Aorta (tissue), 5 donors: Measurements from ENCODE around the gene SMAP1. TPM values are rescaled to one million over a fixed set of nuclear protein-coding genes. Genes with fewer than 3 reads are reported as not detected.

Experiments
- ATAC-seq: fragments of 200-7000 bp; cut with Tn5 transposase; one replicate; pipeline ENCODE4 v1.9.1; 2022; ENCODE audit warnings: moderate library complexity; ENCODE audit not compliant: low FRiP score
- DNase-seq, 2 donors: peaks; one replicate each; pipeline ENCODE4 v3.0.0-alpha.2; 2020
- H3K27ac ChIP-seq, 2 donors: one replicate each; pipeline ENCODE4 v1.5.1; 2013; ENCODE audit warnings: low read length in 2 of 2, mild to moderate bottlenecking in 2 of 2, moderate library complexity in 2 of 2, control low read depth in 1 of 2, inconsistent platforms in 1 of 2, low read depth in 1 of 2
- H3K27me3 ChIP-seq, 2 donors: one replicate each; pipeline ENCODE4 v1.6.1; 2013; ENCODE audit warnings: control low read depth in 1 of 2, low read length in 1 of 2, mild to moderate bottlenecking in 1 of 2, moderate library complexity in 1 of 2; ENCODE audit not compliant: insufficient read depth in 2 of 2, control insufficient read depth in 1 of 2
- H3K36me3 ChIP-seq, 2 donors: one replicate each; pipeline ENCODE4 v1.6.1; 2013; ENCODE audit warnings: control low read depth in 1 of 2, low read length in 1 of 2, mild to moderate bottlenecking in 1 of 2; ENCODE audit not compliant: insufficient read depth in 2 of 2, control insufficient read depth in 1 of 2
- H3K4me1 ChIP-seq, 2 donors: one replicate each; pipeline ENCODE4 v1.6.1; 2013; ENCODE audit warnings: low read length in 2 of 2, control low read depth in 1 of 2, mild to moderate bottlenecking in 1 of 2, moderate library complexity in 1 of 2; ENCODE audit not compliant: insufficient read depth in 2 of 2, control insufficient read depth in 1 of 2
- H3K4me3 ChIP-seq, 2 donors: one replicate each; pipeline ENCODE4 v1.5.1; 2013; ENCODE audit warnings: low read length in 2 of 2, control low read depth in 1 of 2, mild to moderate bottlenecking in 1 of 2
- H3K9me3 ChIP-seq: one replicate; pipeline ENCODE4 v1.6.1; 2013; ENCODE audit warnings: mild to moderate bottlenecking, low read length; ENCODE audit not compliant: control insufficient read depth
- WGBS, 2 donors: extraction: QIAGEN DNeasy Blood & Tissue Kit; methylation state at CpG; one replicate each; pipeline ENCODE4 v1.1.7; 2013; 5-methylcytosine and 5-hydroxymethylcytosine counted together
- intact Hi-C, 2 donors: fragments of 100-400 bp; cut with DNase I; formaldehyde crosslinking; loops; one replicate each; pipeline versions ENCODE4 v1.14.2 to v1.15.0; 2022
- polyA plus RNA-seq, 2 donors: library from polyadenylated mRNA; stranded (reverse); fragments of 200-250 nt; gene quantifications; one replicate each; pipeline ENCODE4 v1.2.3, GENCODE V29; 2013
- total RNA-seq, 2 donors: library from RNA; stranded (reverse); fragmentation: NEBNext Ultra II Directional; extraction: Animal tissue kit (Norgen Biotek cat#: 25700); gene quantifications; one replicate each; pipeline ENCODE4 v1.2.1, GENCODE V29; 2021
- donor health status: healthy with polysubstance abuse.
- donor health status: Bipolar disorder and iron deficiency.
- donor health status: DM: no; HTN: no; CAD: no.
- donor health status: DM: no; HTN: no; CAD: no.
- donor health status: DM: yes; HTN: yes; CAD: no.

SMAP1 gene
- total and polyA plus RNA-seq, 4 donors: 11.6 to 24.7 (median 21.6) TPM

- Histone ChIP-seq H3K4me1 (peaks cover 0 to 3% of the 10 kb centered on the region in 2 donors), H3K4me3 (no peak overlapping the region), H3K36me3 (peaks cover 0 to 1% of the 10 kb centered on the region in 2 donors), H3K9me3 (no peaks in the 10 kb centered on the region), H3K27ac (no peak overlapping the region), H3K27me3 (no peaks in the 10 kb centered on the region)
- ATAC-seq (no peak), DNase-seq (no peak)
- intact Hi-C loops: no loop called here
- 97% methylated on average over 8 of the region's 8 CpGs for WGBS, 2 donors
Observed at GRCh38 chr6:70846207-70846835, 178.6 kb downstream of the SMAP1 start.

- Histone ChIP-seq H3K27me3 (no peaks in the 10 kb centered on the region), H3K4me1 (peaks cover 0 to 3% of the 10 kb centered on the region in 2 donors), H3K9me3 (no peaks in the 10 kb centered on the region), H3K27ac (no peak overlapping the region), H3K4me3 (no peak overlapping the region), H3K36me3 (peaks cover 0 to 1% of the 10 kb centered on the region in 2 donors)
- intact Hi-C loops: no loop called here
- ATAC-seq (no peak), DNase-seq (no peak)
- 81 to 82% methylated on average over 4 of the region's 4 CpGs for WGBS, 2 donors
Observed at GRCh38 chr6:70847106-70848084, 179.7 kb downstream of the SMAP1 start.

- 84 to 91% methylated on average over 1 of the region's 1 CpG for WGBS, 2 donors
Observed at GRCh38 chr6:70849348-70850069, 181.8 kb downstream of the SMAP1 start.

GRCh38 chr6:70852667-70853246 is 185.1 kb downstream of the SMAP1 start:
- no peak for ATAC-seq
- Histone ChIP-seq H3K9me3 (no peaks in the 10 kb centered on the region), H3K36me3 (no peaks in the 10 kb centered on the region), H3K27me3 (no peaks in the 10 kb centered on the region), H3K4me1 (peaks cover 0 to 3% of the 10 kb centered on the region in 2 donors), H3K4me3 (no peak overlapping the region), H3K27ac (no peak overlapping the region)
- DNase-seq: no peak
- intact Hi-C loops: no loop called here

More at GRCh38 chr6:70849348-70850069, 181.8 kb downstream of the SMAP1 start:
- DNase-seq (no peak), ATAC-seq (no peak)
- Histone ChIP-seq H3K27me3 (no peaks in the 10 kb centered on the region), H3K36me3 (peaks cover 0 to 1% of the 10 kb centered on the region in 2 donors), H3K4me1 (peaks cover 0 to 3% of the 10 kb centered on the region in 2 donors), H3K9me3 (no peaks in the 10 kb centered on the region), H3K27ac (no peak overlapping the region), H3K4me3 (no peak overlapping the region)
- intact Hi-C loops: no loop called here

- Histone ChIP-seq H3K27me3 (no peaks in the 10 kb centered on the region), H3K9me3 (no peaks in the 10 kb centered on the region), H3K27ac (no peak overlapping the region), H3K36me3 (peaks cover 0 to 5% of the 10 kb centered on the region in 2 donors), H3K4me3 (no peak overlapping the region), H3K4me1 (no peaks in the 10 kb centered on the region)
- WGBS, 2 donors: 92 to 98% methylated on average over 5 of the region's 5 CpGs
- ATAC-seq: no peak
- intact Hi-C loops: no loop called here
- DNase-seq: no peak
Observed at GRCh38 chr6:70857387-70858077, 189.8 kb downstream of the SMAP1 start.

GRCh38 chr6:70860045-70860444 is 192.4 kb downstream of the SMAP1 start:
- no peak for ATAC-seq
- Histone ChIP-seq H3K9me3 (no peaks in the 10 kb centered on the region), H3K4me3 (no peak overlapping the region), H3K4me1 (no peaks in the 10 kb centered on the region), H3K27me3 (no peaks in the 10 kb centered on the region), H3K36me3 (peaks cover 0 to 5% of the 10 kb centered on the region in 2 donors), H3K27ac (no peak overlapping the region)
- intact Hi-C loops: no loop called here
- WGBS, 2 donors: 84 to 90% methylated on average over 1 of the region's 1 CpG
- DNase-seq: no peak

- ATAC-seq (no peak), DNase-seq (no peak)
- 79% methylated on average over 1 of the region's 1 CpG for WGBS, 2 donors
- H3K27ac ChIP-seq: no peak overlapping the region
- H3K4me3 ChIP-seq: no peak overlapping the region
- intact Hi-C loops: no loop called here
- H3K4me1 ChIP-seq: no peaks in the 10 kb centered on the region
- no peaks in the 10 kb centered on the region for H3K27me3 ChIP-seq
- H3K9me3 ChIP-seq: no peaks in the 10 kb centered on the region
- H3K36me3 ChIP-seq: peaks cover 0 to 5% of the 10 kb centered on the region in 2 donors
Observed at GRCh38 chr6:70860920-70861319, 193.2 kb downstream of the SMAP1 start.

GRCh38 chr6:70863343-70863742 is 195.7 kb downstream of the SMAP1 start:
- no peak for DNase-seq
- peaks cover 1% of the 10 kb centered on the region for H3K9me3 ChIP-seq
- H3K4me1 ChIP-seq: no peaks in the 10 kb centered on the region
- no peak for ATAC-seq
- peaks cover 0 to 3% of the 10 kb centered on the region in 2 donors for H3K36me3 ChIP-seq
- H3K27ac ChIP-seq: no peak overlapping the region
- H3K27me3 ChIP-seq: no peaks in the 10 kb centered on the region
- 79 to 84% methylated on average over 3 of the region's 3 CpGs for WGBS, 2 donors
- intact Hi-C loops: no loop called here
- no peak overlapping the region for H3K4me3 ChIP-seq
